K562 (cell line): Measurements from ENCODE around the gene DCAF12. TPM values are rescaled to one million over a fixed set of nuclear protein-coding genes. Genes with fewer than 3 reads are reported as not detected.

Experiments used
- ATAC-seq: fragments of 200-7000 bp; cut with Tn5 transposase; 3 replicates; pipeline ENCODE4 v1.9.1; 2020; ENCODE audit warnings: moderate library complexity
- BruUV-seq: library from RNA; stranded (reverse); fragments of 400-500 nt; replicated peaks from 2 replicates; lab custom pipeline; 2021; lab: Mats Ljungman, UMichigan
- CTCF ChIA-PET: fragments of 300-600 bp; formaldehyde crosslinking; extraction: SDS; loops from one replicate; lab custom pipeline; 2021; ENCODE audit warnings: low intra/inter-chr PET ratio; lab: Yijun Ruan, JAX
- POLR2A ChIA-PET: fragments of 300-600, 350-650 bp; sonication (Branson Sonifier 250); formaldehyde crosslinking; extraction: SDS; loops from one replicate; lab custom pipeline; 2021; ENCODE audit warnings: antibody characterized with exemption, inconsistent platforms; lab: Yijun Ruan, JAX
- DNase-seq, 4 experiments: peaks; one replicate each; pipeline versions ENCODE4 v3.0.0 to v3.0.0-alpha.2; 2011 to 2018; ENCODE audit warnings: low spot score in 3 of 4, mixed read lengths in 3 of 4; ENCODE audit errors: extremely low read depth in 1 of 4
- FAIRE-seq: peaks from 2 replicates; lab custom pipeline; 2011; peaks lifted over from hg19 to GRCh38; lab: Jason Lieb, UNC
- H2AFZ ChIP-seq: 2 replicates; pipeline ENCODE4 v1.6.0; 2011; ENCODE audit warnings: low read depth, low read length, control low read depth, inconsistent platforms
- H3K27ac ChIP-seq: fragments of 200-600 bp; 3 replicates; pipeline ENCODE4 v1.8.0; 2011; ENCODE audit warnings: low read depth, mild to moderate bottlenecking, control low read depth, inconsistent platforms, low read length, moderate library complexity, mixed read lengths; ENCODE audit errors: extremely low read depth
- H3K27me3 ChIP-seq, 2 experiments: fragments of 300-600 bp in 1 of 2; 2 replicates in 1 of 2; 3 replicates in 1 of 2; pipeline versions ENCODE4 v1.6.0 to v1.8.0; 2011; ENCODE audit warnings: inconsistent platforms in 2 of 2, low read length in 2 of 2, mild to moderate bottlenecking in 1 of 2, mixed read lengths in 1 of 2, moderate library complexity in 1 of 2; ENCODE audit not compliant: control insufficient read depth in 2 of 2, insufficient read depth in 2 of 2
- H3K36me3 ChIP-seq: fragments of 300-600 bp; 3 replicates; pipeline ENCODE4 v1.8.0; 2011; ENCODE audit warnings: mild to moderate bottlenecking, low read length, inconsistent platforms; ENCODE audit not compliant: control insufficient read depth, insufficient read depth
- H3K4me1 ChIP-seq, 2 experiments: fragments of 200-600 bp in 1 of 2; replicated peaks in 1 of 2; 2 replicates in 1 of 2; 3 replicates in 1 of 2; pipeline versions ENCODE4 v1.5.1 to v1.8.0; 2011; ENCODE audit warnings: inconsistent platforms in 2 of 2, low read length in 2 of 2, mild to moderate bottlenecking in 1 of 2, mixed read lengths in 1 of 2, moderate library complexity in 1 of 2; ENCODE audit not compliant: control insufficient read depth in 2 of 2, insufficient read depth in 2 of 2
- H3K4me2 ChIP-seq: 2 replicates; pipeline ENCODE4 v1.6.1; 2011; ENCODE audit warnings: low read length, control low read depth, inconsistent platforms, mixed read lengths; ENCODE audit not compliant: insufficient read depth
- H3K4me3 ChIP-seq: fragments of 200-600 bp; sonication (generic), shearing (Covaris generic); 2 replicates; pipeline ENCODE4 v1.5.1; 2016; ENCODE audit warnings: control low read depth, inconsistent platforms
- H3K79me2 ChIP-seq: fragments of 200-600 bp; 3 replicates; pipeline ENCODE4 v1.8.0; 2011; ENCODE audit warnings: low read length, inconsistent platforms; ENCODE audit not compliant: control insufficient read depth, insufficient read depth
- H3K9ac ChIP-seq, 2 experiments: 2 replicates each; pipeline versions ENCODE4 v1.6.0 to v1.6.1; 2011; ENCODE audit warnings: low read depth in 2 of 2, low read length in 2 of 2, control low read depth in 1 of 2, inconsistent platforms in 1 of 2, mild to moderate bottlenecking in 1 of 2, mixed read lengths in 1 of 2; ENCODE audit not compliant: insufficient read depth in 1 of 2
- H3K9me1 ChIP-seq: one replicate; pipeline ENCODE4 v1.6.0; 2011; ENCODE audit warnings: inconsistent platforms, mild to moderate bottlenecking, low read length, moderate library complexity; ENCODE audit not compliant: control insufficient read depth, insufficient read depth
- H3K9me3 ChIP-seq: replicated peaks from 2 replicates; pipeline ENCODE4 v1.5.1; 2011; ENCODE audit warnings: low read depth, low read length, inconsistent platforms; ENCODE audit not compliant: control insufficient read depth, insufficient read depth
- H4K20me1 ChIP-seq: replicated peaks from 2 replicates; pipeline ENCODE4 v1.6.1; 2011; ENCODE audit warnings: low read length, inconsistent platforms, mixed read lengths; ENCODE audit not compliant: control insufficient read depth, insufficient read depth
- ASH1L ChIP-seq: fragments of 450-650 bp; IDR thresholded peaks from 2 replicates; pipeline ENCODE4 v1.6.1; 2018; ENCODE audit warnings: borderline replicate concordance, mild to moderate bottlenecking, low read depth; ENCODE audit not compliant: partially characterized antibody
- COPS2 ChIP-seq: fragments of 450-650 bp; conservative IDR thresholded peaks from 2 replicates; pipeline ENCODE4 v1.6.1; 2016; ENCODE audit warnings: mild to moderate bottlenecking, moderate library complexity
- CXXC5 ChIP-seq: fragments of 250-450 bp; sonication (Bioruptor Pico); IDR thresholded peaks from 2 replicates; pipeline ENCODE4 v1.8.0; 2022; ENCODE audit warnings: inconsistent platforms, mild to moderate bottlenecking, moderate library complexity
- EZH2 ChIP-seq: IDR thresholded peaks from 2 replicates; pipeline ENCODE4 v1.6.1; 2012; ENCODE audit warnings: low read depth, mild to moderate bottlenecking, inconsistent platforms, low read length, borderline replicate concordance
- HDAC3 ChIP-seq: fragments of 450-650 bp; IDR thresholded peaks from 2 replicates; pipeline ENCODE4 v1.6.1; 2018; ENCODE audit warnings: borderline replicate concordance, mild to moderate bottlenecking, moderate library complexity; ENCODE audit not compliant: partially characterized antibody
- RBM15 ChIP-seq: fragments of 200-400 bp; formaldehyde crosslinking; IDR thresholded peaks from 2 replicates; pipeline ENCODE4 v1.6.1; 2018; ENCODE audit warnings: mild to moderate bottlenecking, low read length, moderate library complexity; ENCODE audit not compliant: insufficient read depth
- SAFB2 ChIP-seq: fragments of 200-400 bp; formaldehyde crosslinking; IDR thresholded peaks from 2 replicates; pipeline ENCODE4 v1.6.1; 2018; ENCODE audit warnings: borderline replicate concordance, low read length, low read depth, moderate library complexity; ENCODE audit not compliant: severe bottlenecking
- ZEB2 ChIP-seq: fragments of 450-650 bp; IDR thresholded peaks from 2 replicates; pipeline ENCODE4 v1.6.1; 2016
- ZNF175 ChIP-seq: fragments of 200-800 bp; sonication (Bioruptor generic); IDR thresholded peaks from 2 replicates; pipeline ENCODE4 v1.6.1; 2016; ENCODE audit warnings: low read depth, mild to moderate bottlenecking, missing genetic modification characterization, missing compliant biosample characterization
- ZNF23 ChIP-seq: fragments of 250-450 bp; sonication (Bioruptor Pico); IDR thresholded peaks from 2 replicates; pipeline ENCODE4 v1.4.0; 2020; ENCODE audit warnings: mild to moderate bottlenecking
- WGBS: fragments of 100-300 bp; shearing (Covaris generic); methylation state at CpG from one replicate; pipeline ENCODE4 v1.1.6; 2016; ENCODE audit warnings: low coverage, mixed read lengths; ENCODE audit not compliant: insufficient coverage; ENCODE audit errors: missing lambda C conversion rate; 5-methylcytosine and 5-hydroxymethylcytosine counted together
- in situ Hi-C: fragments of 300-500 bp; cut with MboI; formaldehyde crosslinking; loops from 4 replicates; pipeline ENCODE4 v1.15.0; 2018; ENCODE audit warnings: inconsistent platforms, mixed read lengths
- intact Hi-C: fragments of 100-400 bp; cut with micrococcal nuclease; formaldehyde crosslinking; loops from 2 replicates; pipeline ENCODE4 v1.14.2; 2022
- polyA plus RNA-seq, 8 experiments: library from polyadenylated mRNA; depleted of rRNA in 4 of 8; stranded (reverse) in 5 of 8; unstranded in 3 of 8; fragments of >200 nt; fragmentation: Nextera tagmentation in 2 of 8; fragmentation: Illumina TruSeq in 1 of 8; extraction: Ambion mirVana in 2 of 8; extraction: Trizol in 1 of 8; gene quantifications; 2 replicates each; pipeline versions ENCODE4 v1.2.1 to v1.2.3, GENCODE V29; 2011 to 2014; ENCODE audit warnings: inconsistent platforms in 1 of 8, missing spikeins in 1 of 8
- total RNA-seq, 7 experiments: library from RNA; depleted of rRNA in 6 of 7; stranded (reverse); fragments of >200 nt in 6 of 7; fragmentation: Illumina TruSeq in 2 of 7; extraction: Trizol in 2 of 7; gene quantifications; 2 replicates each; pipeline versions ENCODE4 v1.2.1 to v1.2.3, GENCODE V29; 2011 to 2021; ENCODE audit warnings: low replicate concordance in 1 of 7
- TF ChIP-seq, protein P1 (sequence below): IDR thresholded peaks from 2 replicates; pipeline ENCODE4 v1.6.1; 2011; ENCODE audit warnings: borderline replicate concordance, low read depth, mild to moderate bottlenecking, moderate library complexity, low read length; ENCODE audit not compliant: insufficient read depth, poor library complexity, severe bottlenecking
- TF ChIP-seq, protein P2 (sequence below), 3 experiments: IDR thresholded peaks in 2 of 3; conservative IDR thresholded peaks in 1 of 3; 2 replicates each; pipeline ENCODE4 v1.5.1; 2011 to 2012; ENCODE audit warnings: low read length in 3 of 3, mild to moderate bottlenecking in 3 of 3, control low read depth in 2 of 3, improper control_type of control experiment in 1 of 3, inconsistent platforms in 1 of 3, low read depth in 1 of 3, mixed read lengths in 1 of 3, moderate library complexity in 1 of 3; ENCODE audit not compliant: insufficient read depth in 2 of 3

DCAF12 gene
- total and polyA plus RNA-seq, 9 of the 15 experiments (the other 6 are each of a cell fraction or from before 2014, with no cell fraction given), result 10.9 to 59.6 (median 30.8) TPM

DNA sequence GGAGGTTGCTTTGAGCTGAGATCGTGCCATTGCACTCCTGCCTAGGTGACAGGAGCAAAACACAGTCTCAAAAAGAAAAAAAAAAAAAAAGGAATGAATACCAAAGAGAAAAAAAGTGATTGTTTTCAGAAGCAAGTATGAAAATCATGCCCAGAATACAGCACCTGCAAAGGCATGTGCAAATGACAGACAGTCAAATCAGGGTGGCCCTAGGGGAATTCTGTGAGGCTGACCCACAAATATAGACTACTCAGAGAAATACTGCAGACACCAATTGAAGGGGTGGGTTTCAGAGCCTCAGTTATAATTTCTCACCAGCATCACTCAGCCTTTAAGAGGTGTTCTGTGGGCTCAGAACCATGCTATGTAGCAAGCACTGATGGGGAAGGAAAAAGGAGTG, 28.6 kb downstream of the DCAF12 start:
- H3K79me2 ChIP-seq, result no peaks in the 10 kb centered on the region
- peaks cover 69% of the 10 kb centered on the region; the same call in 2 of the 3 replicates for H3K36me3 ChIP-seq
- H3K4me2 ChIP-seq, result no peak overlapping the region
- no peaks in the 10 kb centered on the region for H3K4me1 ChIP-seq
- FAIRE-seq (no peak), ATAC-seq (no peak), DNase-seq (no peak)
- WGBS, result 100% methylated on average over 1 of the region's 1 CpG
- ChIA-PET POLR2A (interaction anchor here (0.7 to 1.7 kb wide), 2 partner anchors 12 to 81 kb away, joined by 3 read pairs; partner anchors contain the start of gene UBAP1), CTCF (no interaction called here)
- TF ChIP-seq HDAC3 (no peak), RBM15 (no peak), COPS2 (no peak), ZNF175 (CRISPR knock-in tag) (no peak), ASH1L (no peak), CXXC5 (CRISPR knock-in tag) (no peak)
- H3K27ac ChIP-seq, result no peak overlapping the region
- H3K4me3 ChIP-seq, result no peak overlapping the region
- no peaks in the 10 kb centered on the region for H3K9me3 ChIP-seq
- no TSS peak for BruUV-seq
- in situ Hi-C loops, result no loop called here
- H2AFZ ChIP-seq, result no peak overlapping the region
- H4K20me1 ChIP-seq, result no peaks in the 10 kb centered on the region
- H3K9ac ChIP-seq, result no peak overlapping the region
- no peaks in the 10 kb centered on the region for H3K27me3 ChIP-seq
- no peaks in the 10 kb centered on the region for H3K9me1 ChIP-seq
- intact Hi-C loops, result no loop called here

DNA sequence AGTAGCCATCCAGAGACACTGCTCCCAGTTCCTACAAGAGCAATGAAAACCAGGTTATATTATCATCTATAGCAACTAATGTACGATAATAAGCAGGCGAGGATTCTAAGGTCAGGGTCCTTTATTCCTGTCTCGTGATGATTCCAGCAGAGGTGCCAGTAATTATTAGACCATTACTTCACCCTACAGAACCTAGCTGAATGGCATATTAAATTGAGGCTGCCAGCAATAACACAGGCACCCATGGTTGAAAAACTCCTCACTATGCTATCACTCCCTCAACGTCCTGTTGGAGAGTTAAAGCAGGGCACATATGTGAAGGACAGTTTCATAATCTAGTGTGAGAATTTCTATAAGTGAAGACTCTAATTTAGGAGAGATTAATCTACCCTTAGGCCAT, 29.7 kb downstream of the DCAF12 start:
- no peak for FAIRE-seq
- in situ Hi-C loops (no loop called here), intact Hi-C loops (no loop called here)
- Histone ChIP-seq H3K4me2 (no peak overlapping the region), H3K4me1 (no peaks in the 10 kb centered on the region), H3K4me3 (no peak overlapping the region), H2AFZ (no peak overlapping the region), H3K79me2 (no peaks in the 10 kb centered on the region), H4K20me1 (no peaks in the 10 kb centered on the region), H3K9me1 (no peaks in the 10 kb centered on the region), H3K27ac (no peak overlapping the region), H3K27me3 (no peaks in the 10 kb centered on the region), H3K9me3 (no peaks in the 10 kb centered on the region), H3K36me3 (peaks cover 65% of the 10 kb centered on the region; the same call in 2 of the 3 replicates), H3K9ac (no peak overlapping the region)
- no peak for DNase-seq
- no peak for ATAC-seq
- ChIA-PET POLR2A (interaction anchor here (1.3 kb wide), 1 partner anchor 9 kb away, joined by 4 read pairs; no protein-coding TSS in a partner anchor), CTCF (no interaction called here)
- no TSS peak for BruUV-seq
- WGBS, result 91% methylated on average over 4 of the region's 4 CpGs
- TF ChIP-seq, protein P1, sequence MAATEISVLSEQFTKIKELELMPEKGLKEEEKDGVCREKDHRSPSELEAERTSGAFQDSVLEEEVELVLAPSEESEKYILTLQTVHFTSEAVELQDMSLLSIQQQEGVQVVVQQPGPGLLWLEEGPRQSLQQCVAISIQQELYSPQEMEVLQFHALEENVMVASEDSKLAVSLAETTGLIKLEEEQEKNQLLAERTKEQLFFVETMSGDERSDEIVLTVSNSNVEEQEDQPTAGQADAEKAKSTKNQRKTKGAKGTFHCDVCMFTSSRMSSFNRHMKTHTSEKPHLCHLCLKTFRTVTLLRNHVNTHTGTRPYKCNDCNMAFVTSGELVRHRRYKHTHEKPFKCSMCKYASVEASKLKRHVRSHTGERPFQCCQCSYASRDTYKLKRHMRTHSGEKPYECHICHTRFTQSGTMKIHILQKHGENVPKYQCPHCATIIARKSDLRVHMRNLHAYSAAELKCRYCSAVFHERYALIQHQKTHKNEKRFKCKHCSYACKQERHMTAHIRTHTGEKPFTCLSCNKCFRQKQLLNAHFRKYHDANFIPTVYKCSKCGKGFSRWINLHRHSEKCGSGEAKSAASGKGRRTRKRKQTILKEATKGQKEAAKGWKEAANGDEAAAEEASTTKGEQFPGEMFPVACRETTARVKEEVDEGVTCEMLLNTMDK, result no peak
- TF ChIP-seq ZNF23 (CRISPR knock-in tag) (no peak), EZH2 (no peak), SAFB2 (no peak), ZEB2 (no peak)
- TF ChIP-seq, protein P2, sequence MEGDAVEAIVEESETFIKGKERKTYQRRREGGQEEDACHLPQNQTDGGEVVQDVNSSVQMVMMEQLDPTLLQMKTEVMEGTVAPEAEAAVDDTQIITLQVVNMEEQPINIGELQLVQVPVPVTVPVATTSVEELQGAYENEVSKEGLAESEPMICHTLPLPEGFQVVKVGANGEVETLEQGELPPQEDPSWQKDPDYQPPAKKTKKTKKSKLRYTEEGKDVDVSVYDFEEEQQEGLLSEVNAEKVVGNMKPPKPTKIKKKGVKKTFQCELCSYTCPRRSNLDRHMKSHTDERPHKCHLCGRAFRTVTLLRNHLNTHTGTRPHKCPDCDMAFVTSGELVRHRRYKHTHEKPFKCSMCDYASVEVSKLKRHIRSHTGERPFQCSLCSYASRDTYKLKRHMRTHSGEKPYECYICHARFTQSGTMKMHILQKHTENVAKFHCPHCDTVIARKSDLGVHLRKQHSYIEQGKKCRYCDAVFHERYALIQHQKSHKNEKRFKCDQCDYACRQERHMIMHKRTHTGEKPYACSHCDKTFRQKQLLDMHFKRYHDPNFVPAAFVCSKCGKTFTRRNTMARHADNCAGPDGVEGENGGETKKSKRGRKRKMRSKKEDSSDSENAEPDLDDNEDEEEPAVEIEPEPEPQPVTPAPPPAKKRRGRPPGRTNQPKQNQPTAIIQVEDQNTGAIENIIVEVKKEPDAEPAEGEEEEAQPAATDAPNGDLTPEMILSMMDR (IDR thresholded peaks at IDR 0.05 in 2 of 3, conservative IDR thresholded peaks at IDR 0.05 in 1 of 3; ENCODE audit: insufficient read depth in 2 of 3, low read depth in 1 of 3, low read length in 3 of 3), result no peak
